MG63 (cell line): ENCODE results near the gene FAAH2. TPM values are rescaled to one million over a fixed set of nuclear protein-coding genes. Genes with fewer than 3 reads are reported as not detected.
"Not testable (repeated sequence)": the region's sequence is repeated elsewhere in the genome, so short reads cannot be mapped to it uniquely, and the experiment has no call there.

ENCODE experiments used
- DNase-seq: peaks from one replicate; pipeline ENCODE4 v3.0.0-alpha.2; 2020
- H3K27me3 ChIP-seq: fragments of 250-450 bp; sonication (Bioruptor Pico); 2 replicates; pipeline ENCODE4 v1.5.1; 2020; ENCODE audit warnings: mild to moderate bottlenecking, moderate library complexity
- H3K36me3 ChIP-seq: fragments of 250-450 bp; sonication (Bioruptor Pico); 2 replicates; pipeline ENCODE4 v1.5.1; 2020; ENCODE audit warnings: mild to moderate bottlenecking, moderate library complexity
- H3K4me3 ChIP-seq: fragments of 250-450 bp; sonication (Bioruptor Pico); 2 replicates; pipeline ENCODE4 v1.5.1; 2020; ENCODE audit warnings: mild to moderate bottlenecking, moderate library complexity
- H3K9me3 ChIP-seq: fragments of 250-450 bp; sonication (Bioruptor Pico); 2 replicates; pipeline ENCODE4 v1.5.1; 2020; ENCODE audit warnings: mild to moderate bottlenecking, moderate library complexity
- total RNA-seq: library from RNA; depleted of rRNA; stranded (reverse); fragments of >200 nt; shearing (Covaris generic); gene quantifications from 2 replicates; pipeline ENCODE4 v1.2.3, GENCODE V29; 2014; ENCODE audit warnings: low replicate concordance; rRNA removed

FAAH2 gene
- total RNA-seq = not detected in 2 replicates

GRCh38 chrX:57286507-57287251, at the start of gene FAAH2:
Gene FAAH2 (plus strand): TSS chrX:57286706. CDS start chrX:57286826, 120 bp downstream.
- no peak for DNase-seq
- Histone ChIP-seq H3K27me3 (no peaks in the 10 kb centered on the region), H3K4me3 (no peak within 1 kb of the TSS), H3K36me3 (no peaks in the 10 kb centered on the region), H3K9me3 (no peaks in the 10 kb centered on the region)

- Histone ChIP-seq H3K27me3 (no peaks in the 10 kb centered on the region), H3K9me3 (no peaks in the 10 kb centered on the region), H3K36me3 (no peaks in the 10 kb centered on the region), H3K4me3 (no peak overlapping the region)
- no peak for DNase-seq
These were observed 44.5 kb upstream of the FAAH2 start for GRCh38 chrX:57241967-57242366.

- H3K9me3 ChIP-seq = no peaks in the 10 kb centered on the region
- H3K36me3 ChIP-seq = no peaks in the 10 kb centered on the region
- H3K27me3 ChIP-seq = no peaks in the 10 kb centered on the region
- no peak for DNase-seq
- no peak overlapping the region for H3K4me3 ChIP-seq
These were observed 34.5 kb upstream of the FAAH2 start for GRCh38 chrX:57251965-57252364.

- H3K36me3 ChIP-seq = no peaks in the 10 kb centered on the region
- no peak for DNase-seq
- H3K27me3 ChIP-seq = no peaks in the 10 kb centered on the region
- no peak overlapping the region for H3K4me3 ChIP-seq
- no peaks in the 10 kb centered on the region for H3K9me3 ChIP-seq
These were observed 21.4 kb upstream of the FAAH2 start for GRCh38 chrX:57265126-57265525.

GRCh38 chrX:57266275-57266674, 20.2 kb upstream of the FAAH2 start:
- Histone ChIP-seq H3K9me3 (no peaks in the 10 kb centered on the region), H3K36me3 (no peaks in the 10 kb centered on the region), H3K27me3 (no peaks in the 10 kb centered on the region), H3K4me3 (no peak overlapping the region)
- no peak for DNase-seq

- H3K9me3 ChIP-seq = no peaks in the 10 kb centered on the region
- H3K36me3 ChIP-seq = no peaks in the 10 kb centered on the region
- no peak overlapping the region for H3K4me3 ChIP-seq
- no peak for DNase-seq
- no peaks in the 10 kb centered on the region for H3K27me3 ChIP-seq
These were observed 19.6 kb upstream of the FAAH2 start for GRCh38 chrX:57266871-57267270.

GRCh38 chrX:57267308-57267707, 19.2 kb upstream of the FAAH2 start:
- H3K36me3 ChIP-seq = no peaks in the 10 kb centered on the region
- no peaks in the 10 kb centered on the region for H3K9me3 ChIP-seq
- H3K4me3 ChIP-seq = no peak overlapping the region
- no peak for DNase-seq
- H3K27me3 ChIP-seq = no peaks in the 10 kb centered on the region

- H3K9me3 ChIP-seq = no peaks in the 10 kb centered on the region
- H3K36me3 ChIP-seq = no peaks in the 10 kb centered on the region
- H3K4me3 ChIP-seq = no peak overlapping the region
- no peaks in the 10 kb centered on the region for H3K27me3 ChIP-seq
- no peak for DNase-seq
These were observed 15.5 kb upstream of the FAAH2 start for GRCh38 chrX:57270980-57271379.

GRCh38 chrX:57282568-57282967, 3.9 kb upstream of the FAAH2 start:
- Histone ChIP-seq H3K4me3 (no peak overlapping the region), H3K27me3 (no peaks in the 10 kb centered on the region), H3K36me3 (no peaks in the 10 kb centered on the region), H3K9me3 (no peaks in the 10 kb centered on the region)
- DNase-seq = no peak

- Histone ChIP-seq H3K9me3 (no peaks in the 10 kb centered on the region), H3K4me3 (no peak overlapping the region), H3K36me3 (no peaks in the 10 kb centered on the region), H3K27me3 (no peaks in the 10 kb centered on the region)
- no peak for DNase-seq
These were observed 1.5 kb upstream of the FAAH2 start for GRCh38 chrX:57285001-57285400.

GRCh38 chrX:57289089-57289488, 2.6 kb downstream of the FAAH2 start:
- Histone ChIP-seq H3K27me3 (no peaks in the 10 kb centered on the region), H3K36me3 (no peaks in the 10 kb centered on the region), H3K9me3 (no peaks in the 10 kb centered on the region), H3K4me3 (no peak overlapping the region)
- DNase-seq = no peak

- H3K4me3 ChIP-seq = no peak overlapping the region
- H3K9me3 ChIP-seq = no peaks in the 10 kb centered on the region
- no peaks in the 10 kb centered on the region for H3K27me3 ChIP-seq
- no peaks in the 10 kb centered on the region for H3K36me3 ChIP-seq
- DNase-seq = no peak
These were observed 8.5 kb downstream of the FAAH2 start for GRCh38 chrX:57294961-57295360.

GRCh38 chrX:57295679-57296078, 9.2 kb downstream of the FAAH2 start:
- H3K4me3 ChIP-seq, H3K36me3 ChIP-seq, H3K9me3 ChIP-seq, DNase-seq, H3K27me3 ChIP-seq: not testable (repeated sequence)

GRCh38 chrX:57313583-57314215, 27.2 kb downstream of the FAAH2 start:
- H3K36me3 ChIP-seq = no peaks in the 10 kb centered on the region
- H3K27me3 ChIP-seq = no peaks in the 10 kb centered on the region
- no peak for DNase-seq
- no peaks in the 10 kb centered on the region for H3K9me3 ChIP-seq
- no peak overlapping the region for H3K4me3 ChIP-seq

- no peaks in the 10 kb centered on the region for H3K27me3 ChIP-seq
- H3K9me3 ChIP-seq = no peaks in the 10 kb centered on the region
- DNase-seq = no peak
- no peak overlapping the region for H3K4me3 ChIP-seq
- no peaks in the 10 kb centered on the region for H3K36me3 ChIP-seq
These were observed 42.5 kb downstream of the FAAH2 start for GRCh38 chrX:57329008-57329407.

- not testable (repeated sequence) for DNase-seq, H3K27me3 ChIP-seq, H3K4me3 ChIP-seq, H3K36me3 ChIP-seq, H3K9me3 ChIP-seq
These were observed 49.3 kb downstream of the FAAH2 start for GRCh38 chrX:57335790-57336189.

- Histone ChIP-seq H3K4me3 (no peak overlapping the region), H3K9me3 (no peaks in the 10 kb centered on the region), H3K27me3 (no peaks in the 10 kb centered on the region), H3K36me3 (no peaks in the 10 kb centered on the region)
- no peak for DNase-seq
These were observed 67.1 kb downstream of the FAAH2 start for GRCh38 chrX:57353472-57354132.

GRCh38 chrX:57364145-57364544, 77.6 kb downstream of the FAAH2 start:
- Histone ChIP-seq H3K4me3 (no peak overlapping the region), H3K27me3 (no peaks in the 10 kb centered on the region), H3K36me3 (no peaks in the 10 kb centered on the region), H3K9me3 (no peaks in the 10 kb centered on the region)
- DNase-seq = no peak
